SK-N-SH (cell line): ENCODE data around the gene ADPRHL1.

Experiments
- EP300 ChIP-seq, 2 experiments: IDR thresholded peaks; 2 replicates each; pipeline versions ENCODE4 v1.4.0 to v1.6.1; 2012; ENCODE audit warnings: borderline replicate concordance in 1 of 2, low read depth in 1 of 2, low read length in 1 of 2
- EZH2phosphoT487 ChIP-seq: fragments of 200-600 bp; sonication (generic); IDR thresholded peaks from 2 replicates; pipeline ENCODE4 v1.6.1; 2017; ENCODE audit warnings: low read depth, mixed run types, mild to moderate bottlenecking, antibody characterized with exemption, moderate library complexity, borderline replicate concordance
- FOXJ3 ChIP-seq: sonication (generic); formaldehyde crosslinking; IDR thresholded peaks from 2 replicates; pipeline ENCODE4 v1.5.1; 2020; ENCODE audit warnings: mild to moderate bottlenecking, missing genetic modification reagents
- JUND ChIP-seq: IDR thresholded peaks from 2 replicates; pipeline ENCODE4 v1.4.0; 2012
- POLR2AphosphoS5 ChIP-seq: IDR thresholded peaks from 2 replicates; pipeline ENCODE4 v1.6.1; 2012; ENCODE audit warnings: low read depth, low read length
- RCOR1 ChIP-seq: fragments of 150-350 bp; IDR thresholded peaks from 2 replicates; pipeline ENCODE4 v1.6.1; 2017; ENCODE audit warnings: antibody characterized with exemption, low read length
- RFX5 ChIP-seq: IDR thresholded peaks from 2 replicates; pipeline ENCODE4 v1.6.1; 2012; ENCODE audit warnings: mild to moderate bottlenecking, improper control_type of control experiment, low read length
- RXRA ChIP-seq: IDR thresholded peaks from 2 replicates; pipeline ENCODE4 v1.4.0; 2012; ENCODE audit warnings: low read depth, mild to moderate bottlenecking, borderline replicate concordance
- SMC3 ChIP-seq: IDR thresholded peaks from 2 replicates; pipeline ENCODE4 v1.6.1; 2012; ENCODE audit warnings: low read depth, low read length, improper control_type of control experiment
- USF1 ChIP-seq: IDR thresholded peaks from 2 replicates; pipeline ENCODE4 v1.4.0; 2012; ENCODE audit warnings: low read depth, borderline replicate concordance
- TF ChIP-seq, protein P1 (sequence below): fragments of 200-600 bp; sonication (generic); IDR thresholded peaks from 2 replicates; pipeline ENCODE4 v1.6.1; 2017; ENCODE audit warnings: antibody characterized with exemption, mild to moderate bottlenecking, moderate library complexity
- TF ChIP-seq, protein P2 (sequence below): fragments of 150-350 bp; IDR thresholded peaks from 2 replicates; pipeline ENCODE4 v1.6.1; 2017; ENCODE audit warnings: antibody characterized with exemption, low read length, low read depth, borderline replicate concordance

DNA sequence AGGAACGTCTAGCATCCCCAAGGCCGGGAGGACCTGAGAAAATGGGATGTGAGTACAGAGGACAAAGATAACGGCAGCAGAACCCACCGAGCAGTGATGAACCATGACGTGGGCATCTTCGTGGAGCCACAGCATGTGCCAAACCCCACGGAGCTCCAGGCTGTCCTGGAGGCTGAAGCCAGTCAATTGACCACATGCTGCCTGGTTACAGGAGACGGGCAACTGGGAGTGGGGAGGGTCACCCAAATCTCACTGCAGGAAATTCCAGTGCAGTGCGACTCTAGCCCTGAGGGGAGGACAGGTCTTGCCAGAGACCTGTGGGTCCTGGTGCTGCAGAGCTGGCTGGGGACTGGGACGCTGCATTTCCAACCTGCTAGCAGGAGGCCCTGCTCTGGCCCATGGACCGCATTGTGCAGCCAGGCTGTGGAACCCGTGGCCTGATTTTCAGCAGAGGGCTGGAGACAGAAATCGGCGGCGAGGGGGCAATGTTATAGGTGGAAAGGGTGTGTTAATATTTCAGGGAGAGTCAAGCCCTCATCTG lies 86.2 kb downstream of the ADPRHL1 start:
- TF ChIP-seq, protein P1, sequence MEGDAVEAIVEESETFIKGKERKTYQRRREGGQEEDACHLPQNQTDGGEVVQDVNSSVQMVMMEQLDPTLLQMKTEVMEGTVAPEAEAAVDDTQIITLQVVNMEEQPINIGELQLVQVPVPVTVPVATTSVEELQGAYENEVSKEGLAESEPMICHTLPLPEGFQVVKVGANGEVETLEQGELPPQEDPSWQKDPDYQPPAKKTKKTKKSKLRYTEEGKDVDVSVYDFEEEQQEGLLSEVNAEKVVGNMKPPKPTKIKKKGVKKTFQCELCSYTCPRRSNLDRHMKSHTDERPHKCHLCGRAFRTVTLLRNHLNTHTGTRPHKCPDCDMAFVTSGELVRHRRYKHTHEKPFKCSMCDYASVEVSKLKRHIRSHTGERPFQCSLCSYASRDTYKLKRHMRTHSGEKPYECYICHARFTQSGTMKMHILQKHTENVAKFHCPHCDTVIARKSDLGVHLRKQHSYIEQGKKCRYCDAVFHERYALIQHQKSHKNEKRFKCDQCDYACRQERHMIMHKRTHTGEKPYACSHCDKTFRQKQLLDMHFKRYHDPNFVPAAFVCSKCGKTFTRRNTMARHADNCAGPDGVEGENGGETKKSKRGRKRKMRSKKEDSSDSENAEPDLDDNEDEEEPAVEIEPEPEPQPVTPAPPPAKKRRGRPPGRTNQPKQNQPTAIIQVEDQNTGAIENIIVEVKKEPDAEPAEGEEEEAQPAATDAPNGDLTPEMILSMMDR: no peak
- TF ChIP-seq POLR2AphosphoS5 (no peak), RFX5 (no peak), EP300 (IDR thresholded peaks at IDR 0.05; ENCODE audit: borderline replicate concordance in 1 of 2, low read depth in 1 of 2, low read length in 1 of 2) (no peak), USF1 (no peak), SMC3 (no peak), RCOR1 (no peak), RXRA (no peak), JUND (no peak), EZH2phosphoT487 (no peak), FOXJ3 (CRISPR knock-in tag) (no peak)
- TF ChIP-seq, protein P2, sequence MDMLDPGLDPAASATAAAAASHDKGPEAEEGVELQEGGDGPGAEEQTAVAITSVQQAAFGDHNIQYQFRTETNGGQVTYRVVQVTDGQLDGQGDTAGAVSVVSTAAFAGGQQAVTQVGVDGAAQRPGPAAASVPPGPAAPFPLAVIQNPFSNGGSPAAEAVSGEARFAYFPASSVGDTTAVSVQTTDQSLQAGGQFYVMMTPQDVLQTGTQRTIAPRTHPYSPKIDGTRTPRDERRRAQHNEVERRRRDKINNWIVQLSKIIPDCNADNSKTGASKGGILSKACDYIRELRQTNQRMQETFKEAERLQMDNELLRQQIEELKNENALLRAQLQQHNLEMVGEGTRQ: no peak
